Smooth muscle cell of the brain vasculature (primary cell): ENCODE measurements around the gene RAI1.
A peak's percentile ranks its signal among the peaks of the same experiment; 100 is the strongest.

Experiments
- DNase-seq: peaks from one replicate; pipeline ENCODE4 v3.0.0-alpha.2; 2012; ENCODE audit warnings: low read depth, low spot score

RAI1 gene

GRCh38 chr17:17830740-17831207 is 149.5 kb downstream of the RAI1 start:
- no peak for DNase-seq

- no peak for DNase-seq
Observed at GRCh38 chr17:17831208-17832031, 150.2 kb downstream of the RAI1 start.

GRCh38 chr17:17832032-17832363 is 150.7 kb downstream of the RAI1 start:
- DNase-seq = no peak

GRCh38 chr17:17833658-17834357 is 152.6 kb downstream of the RAI1 start:
- DNase-seq = no peak

GRCh38 chr17:17834974-17835373 is 153.7 kb downstream of the RAI1 start:
- DNase-seq = no peak

GRCh38 chr17:17835415-17836249 is 154.4 kb downstream of the RAI1 start:
- DNase-seq = no peak

GRCh38 chr17:17836250-17836817 is 155.1 kb downstream of the RAI1 start:
- DNase-seq = peak; percentile 84

- no peak for DNase-seq
Observed at GRCh38 chr17:17836818-17837379, 155.6 kb downstream of the RAI1 start, which contains the start of gene SREBF1. Gene SREBF1 (minus strand): TSS chr17:17836986. CDS start chr17:17836817, 169 bp downstream.

GRCh38 chr17:17837380-17837821 is 156.1 kb downstream of the RAI1 start:
- no peak for DNase-seq

GRCh38 chr17:17837966-17838962 is 157.0 kb downstream of the RAI1 start:
- no peak for DNase-seq

- peak; percentile 55 for DNase-seq
Observed at GRCh38 chr17:17839791-17840707, 158.8 kb downstream of the RAI1 start.

- no peak for DNase-seq
Observed at GRCh38 chr17:17840751-17841591, 159.7 kb downstream of the RAI1 start.

GRCh38 chr17:17841601-17842025 is 160.4 kb downstream of the RAI1 start:
- no peak for DNase-seq

- no peak for DNase-seq
Observed at GRCh38 chr17:17842111-17842876, 161.0 kb downstream of the RAI1 start.

- DNase-seq = no peak
Observed at GRCh38 chr17:17843096-17843495, 161.8 kb downstream of the RAI1 start.

GRCh38 chr17:17844079-17844478 is 162.8 kb downstream of the RAI1 start:
- no peak for DNase-seq

GRCh38 chr17:17844500-17844899 is 163.2 kb downstream of the RAI1 start:
- no peak for DNase-seq
